Loucy (cell line): Measurements from ENCODE around the gene TYW1.
"Not testable (repeated sequence)": the region's sequence is repeated elsewhere in the genome, so short reads cannot be mapped to it uniquely, and the experiment has no call there.

Source experiments
- H2AFZ ChIP-seq: fragments of 200-600 bp; sonication (generic); 2 replicates; pipeline ENCODE4 v1.6.0; 2016; ENCODE audit warnings: antibody characterized with exemption, mild to moderate bottlenecking, low read length, moderate library complexity
- H3F3A ChIP-seq: fragments of 200-600 bp; 2 replicates; pipeline ENCODE4 v1.6.0; 2016; ENCODE audit warnings: antibody characterized with exemption, low read depth, mild to moderate bottlenecking
- H3K27me3 ChIP-seq: fragments of 200-600 bp; sonication (generic); 2 replicates; pipeline ENCODE4 v1.6.1; 2014; ENCODE audit warnings: low read length, mild to moderate bottlenecking; ENCODE audit not compliant: insufficient read depth, poor library complexity, severe bottlenecking
- H3K36me3 ChIP-seq: fragments of 200-600 bp; sonication (generic); 2 replicates; pipeline ENCODE4 v1.6.1; 2016; ENCODE audit warnings: low read length; ENCODE audit not compliant: insufficient read depth
- H3K4me1 ChIP-seq: fragments of 200-600 bp; sonication (generic); 2 replicates; pipeline ENCODE4 v1.5.1; 2014; ENCODE audit warnings: low read length, mild to moderate bottlenecking; ENCODE audit not compliant: insufficient read depth, poor library complexity, severe bottlenecking
- H3K4me2 ChIP-seq: fragments of 200-600 bp; sonication (generic); 2 replicates; pipeline ENCODE4 v1.6.0; 2014; ENCODE audit warnings: antibody characterized with exemption, low read length, low read depth, mild to moderate bottlenecking; ENCODE audit not compliant: poor library complexity, severe bottlenecking
- H3K4me3 ChIP-seq: fragments of 200-600 bp; sonication (generic); 2 replicates; pipeline ENCODE4 v1.5.1; 2014; ENCODE audit warnings: low read length, mild to moderate bottlenecking, mixed read lengths; ENCODE audit not compliant: poor library complexity, severe bottlenecking
- H3K79me2 ChIP-seq: fragments of 200-600 bp; sonication (generic); 2 replicates; pipeline ENCODE4 v1.6.1; 2014; ENCODE audit warnings: low read length; ENCODE audit not compliant: insufficient read depth
- H3K9ac ChIP-seq: fragments of 200-600 bp; sonication (generic); 2 replicates; pipeline ENCODE4 v1.6.0; 2014; ENCODE audit warnings: mild to moderate bottlenecking, low read depth, low read length, moderate library complexity; ENCODE audit not compliant: poor library complexity, severe bottlenecking
- H3K9me2 ChIP-seq: fragments of 200-600 bp; sonication (generic); replicated peaks from 2 replicates; pipeline ENCODE4 v1.6.1; 2016; ENCODE audit warnings: low read depth, low read length, mixed read lengths
- H3K9me3 ChIP-seq: fragments of 200-600 bp; sonication (generic); 2 replicates; pipeline ENCODE4 v1.6.1; 2014; ENCODE audit warnings: mild to moderate bottlenecking, antibody characterized with exemption, low read length, low read depth; ENCODE audit not compliant: insufficient read depth
- H4K20me1 ChIP-seq: fragments of 200-600 bp; sonication (generic); 2 replicates; pipeline ENCODE4 v1.6.0; 2014; ENCODE audit warnings: antibody characterized with exemption, low read length, mild to moderate bottlenecking; ENCODE audit not compliant: insufficient read depth, poor library complexity, severe bottlenecking
- EZH2phosphoT487 ChIP-seq: fragments of 200-600 bp; IDR thresholded peaks from 2 replicates; pipeline ENCODE4 v1.6.1; 2018; ENCODE audit warnings: antibody characterized with exemption, mild to moderate bottlenecking, moderate library complexity, borderline replicate concordance
- TF ChIP-seq, protein P1 (sequence below): fragments of 200-600 bp; sonication (generic); conservative IDR thresholded peaks from 2 replicates; pipeline ENCODE4 v1.5.1; 2014; ENCODE audit warnings: mild to moderate bottlenecking, antibody characterized with exemption, low read length

Gene TYW1

DNA sequence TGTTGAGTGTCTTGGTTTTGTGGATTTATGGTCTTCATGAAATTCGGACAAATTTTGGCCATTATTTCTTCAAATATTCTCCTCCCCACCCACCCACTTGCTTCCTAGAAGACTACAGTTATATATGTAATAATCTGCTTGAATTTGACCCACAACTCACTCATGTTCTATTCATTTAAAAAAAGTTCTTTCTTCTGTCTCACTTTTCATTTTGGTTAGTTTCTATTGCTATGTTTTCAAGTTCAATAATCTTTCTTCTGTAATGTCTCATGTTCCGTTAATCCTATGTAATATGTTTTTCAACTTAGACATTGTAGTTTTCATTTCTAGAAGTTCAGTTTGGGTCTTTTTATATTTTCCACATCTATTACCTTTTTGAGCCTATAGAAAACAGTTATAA lies 55.5 kb downstream of the TYW1 start:
- not testable (repeated sequence) for H3F3A ChIP-seq, H2AFZ ChIP-seq, H3K4me3 ChIP-seq, H3K79me2 ChIP-seq, H3K9me2 ChIP-seq, H3K9me3 ChIP-seq, H3K4me2 ChIP-seq, H4K20me1 ChIP-seq, H3K27me3 ChIP-seq, H3K36me3 ChIP-seq, H3K9ac ChIP-seq
- peaks cover 12% of the 10 kb centered on the region for H3K4me1 ChIP-seq

DNA sequence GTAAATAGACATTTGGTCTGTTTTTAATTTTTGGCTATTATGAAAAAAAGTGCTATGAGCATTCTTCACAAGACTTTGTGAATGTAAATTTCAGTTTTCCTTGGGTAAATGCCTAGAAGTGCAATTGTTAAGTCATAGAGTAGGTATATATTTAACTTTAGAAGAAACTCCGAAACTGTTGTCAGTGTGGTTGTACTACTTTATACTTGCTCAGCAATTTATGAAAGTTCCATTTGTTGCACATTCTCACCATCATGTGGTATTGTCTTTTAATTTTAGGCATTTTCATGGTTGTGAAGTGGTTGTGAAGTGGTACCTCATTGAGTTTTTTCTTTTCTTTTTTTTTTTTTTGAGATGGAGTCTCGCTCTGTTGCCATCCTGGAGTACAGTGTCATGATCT lies 60.0 kb downstream of the TYW1 start:
- peaks cover 6% of the 10 kb centered on the region; the same call in 1 of the 2 replicates for H3K36me3 ChIP-seq
- TF ChIP-seq, protein P1, sequence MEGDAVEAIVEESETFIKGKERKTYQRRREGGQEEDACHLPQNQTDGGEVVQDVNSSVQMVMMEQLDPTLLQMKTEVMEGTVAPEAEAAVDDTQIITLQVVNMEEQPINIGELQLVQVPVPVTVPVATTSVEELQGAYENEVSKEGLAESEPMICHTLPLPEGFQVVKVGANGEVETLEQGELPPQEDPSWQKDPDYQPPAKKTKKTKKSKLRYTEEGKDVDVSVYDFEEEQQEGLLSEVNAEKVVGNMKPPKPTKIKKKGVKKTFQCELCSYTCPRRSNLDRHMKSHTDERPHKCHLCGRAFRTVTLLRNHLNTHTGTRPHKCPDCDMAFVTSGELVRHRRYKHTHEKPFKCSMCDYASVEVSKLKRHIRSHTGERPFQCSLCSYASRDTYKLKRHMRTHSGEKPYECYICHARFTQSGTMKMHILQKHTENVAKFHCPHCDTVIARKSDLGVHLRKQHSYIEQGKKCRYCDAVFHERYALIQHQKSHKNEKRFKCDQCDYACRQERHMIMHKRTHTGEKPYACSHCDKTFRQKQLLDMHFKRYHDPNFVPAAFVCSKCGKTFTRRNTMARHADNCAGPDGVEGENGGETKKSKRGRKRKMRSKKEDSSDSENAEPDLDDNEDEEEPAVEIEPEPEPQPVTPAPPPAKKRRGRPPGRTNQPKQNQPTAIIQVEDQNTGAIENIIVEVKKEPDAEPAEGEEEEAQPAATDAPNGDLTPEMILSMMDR: no peak
- no peak for TF ChIP-seq EZH2phosphoT487
- no peaks in the 10 kb centered on the region for H4K20me1 ChIP-seq
- H2AFZ ChIP-seq: no peak overlapping the region
- H3K4me3 ChIP-seq: no peak overlapping the region
- 0 out of 2 replicates have a peak, but pooled peaks cover 2% of the 10 kb centered on the region for H3K9me3 ChIP-seq
- no peak overlapping the region for H3K4me2 ChIP-seq
- no peaks in the 10 kb centered on the region for H3F3A ChIP-seq
- no peaks in the 10 kb centered on the region for H3K4me1 ChIP-seq
- H3K9ac ChIP-seq: no peak overlapping the region
- H3K79me2 ChIP-seq: no peaks in the 10 kb centered on the region
- no peaks in the 10 kb centered on the region for H3K27me3 ChIP-seq
- H3K9me2 ChIP-seq: no peaks in the 10 kb centered on the region

- H3K9me2 ChIP-seq, H2AFZ ChIP-seq, H4K20me1 ChIP-seq, H3K4me2 ChIP-seq, H3K36me3 ChIP-seq, H3K4me3 ChIP-seq, H3K79me2 ChIP-seq, H3K27me3 ChIP-seq, H3F3A ChIP-seq, H3K4me1 ChIP-seq, H3K9ac ChIP-seq, H3K9me3 ChIP-seq: not testable (repeated sequence)
Measured at GRCh38 chr7:67061321-67061720, 64.7 kb downstream of the TYW1 start.

GRCh38 chr7:67062802-67063201 lies 66.2 kb downstream of the TYW1 start:
- not testable (repeated sequence) for H3K9me3 ChIP-seq, H3K9ac ChIP-seq, H3K36me3 ChIP-seq, H3K4me2 ChIP-seq, H3K4me3 ChIP-seq, H2AFZ ChIP-seq, H3K79me2 ChIP-seq, H3F3A ChIP-seq, H3K9me2 ChIP-seq, H3K4me1 ChIP-seq, H4K20me1 ChIP-seq, H3K27me3 ChIP-seq

GRCh38 chr7:67066950-67067622 lies 70.5 kb downstream of the TYW1 start:
- not testable (repeated sequence) for H3K9ac ChIP-seq, H3F3A ChIP-seq, H3K79me2 ChIP-seq, H3K9me3 ChIP-seq, H3K9me2 ChIP-seq, H3K4me1 ChIP-seq, H3K27me3 ChIP-seq, H3K4me2 ChIP-seq, H4K20me1 ChIP-seq, H2AFZ ChIP-seq, H3K4me3 ChIP-seq
- H3K36me3 ChIP-seq: peaks cover 28% of the 10 kb centered on the region; the same call in 1 of the 2 replicates

DNA sequence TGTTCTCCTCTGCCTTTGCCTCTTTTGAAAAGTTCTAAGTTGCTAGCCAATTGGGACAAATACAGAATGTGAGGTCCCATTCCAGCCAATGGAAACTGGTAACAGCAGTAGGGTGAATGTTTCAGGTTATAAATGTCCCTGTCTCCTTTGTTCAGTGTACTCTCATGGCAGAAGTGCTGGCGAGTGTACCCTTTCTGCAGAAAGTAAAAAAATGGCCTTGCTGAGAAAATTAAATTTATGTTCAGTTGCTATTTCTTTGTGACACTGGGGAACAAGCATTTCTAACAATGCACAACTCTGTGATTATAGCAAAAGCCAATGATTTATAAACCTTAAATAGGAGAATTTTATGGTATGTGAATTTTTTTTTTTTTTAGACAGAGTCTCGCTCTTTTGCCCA lies 79.5 kb downstream of the TYW1 start:
- H3K4me2 ChIP-seq, H3K4me3 ChIP-seq, H3K4me1 ChIP-seq, H3K79me2 ChIP-seq, H2AFZ ChIP-seq, H3K9me3 ChIP-seq, H3K9me2 ChIP-seq, H4K20me1 ChIP-seq, H3K9ac ChIP-seq, H3K27me3 ChIP-seq, H3F3A ChIP-seq: not testable (repeated sequence)
- peaks cover 19% of the 10 kb centered on the region for H3K36me3 ChIP-seq

DNA sequence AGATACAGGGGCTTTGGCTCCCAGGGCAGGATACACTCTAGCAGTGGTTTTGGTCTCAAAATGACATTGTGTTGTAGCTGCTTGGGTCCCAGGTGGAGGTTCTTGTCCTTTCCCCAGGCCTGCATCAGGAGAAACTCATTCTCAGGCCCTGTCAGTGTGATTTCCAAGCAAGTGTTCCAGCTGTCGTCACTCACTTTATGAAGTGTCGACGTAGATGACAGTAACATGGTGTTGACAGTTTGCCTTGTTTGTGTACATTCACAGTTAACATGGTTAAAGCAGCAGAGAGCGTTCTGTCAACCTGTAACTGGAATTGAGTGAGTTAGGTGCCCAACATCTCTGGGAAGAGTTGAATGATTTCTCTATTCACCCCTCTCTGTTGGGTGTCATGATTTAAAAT lies 86.2 kb downstream of the TYW1 start:
- not testable (repeated sequence) for H3F3A ChIP-seq, H3K9me2 ChIP-seq, H4K20me1 ChIP-seq, H3K9me3 ChIP-seq, H3K9ac ChIP-seq, H3K79me2 ChIP-seq, H3K4me2 ChIP-seq, H3K4me1 ChIP-seq, H3K4me3 ChIP-seq, H2AFZ ChIP-seq, H3K27me3 ChIP-seq
- peaks cover 15% of the 10 kb centered on the region; the same call in 1 of the 2 replicates for H3K36me3 ChIP-seq
